GM19463 (cell line): Measurements from ENCODE around the gene TMEM129.
"Not testable (repeated sequence)": the region's sequence is repeated elsewhere in the genome, so short reads cannot be mapped to it uniquely, and the experiment has no call there.

Experiments used
- ATAC-seq: cut with Tn5 transposase; IDR thresholded peaks from one replicate; pipeline ENCODE4 v1.9.1; 2021; ENCODE audit warnings: mild to moderate bottlenecking, moderate library complexity; ENCODE audit not compliant: unreplicated experiment

Gene TMEM129

DNA sequence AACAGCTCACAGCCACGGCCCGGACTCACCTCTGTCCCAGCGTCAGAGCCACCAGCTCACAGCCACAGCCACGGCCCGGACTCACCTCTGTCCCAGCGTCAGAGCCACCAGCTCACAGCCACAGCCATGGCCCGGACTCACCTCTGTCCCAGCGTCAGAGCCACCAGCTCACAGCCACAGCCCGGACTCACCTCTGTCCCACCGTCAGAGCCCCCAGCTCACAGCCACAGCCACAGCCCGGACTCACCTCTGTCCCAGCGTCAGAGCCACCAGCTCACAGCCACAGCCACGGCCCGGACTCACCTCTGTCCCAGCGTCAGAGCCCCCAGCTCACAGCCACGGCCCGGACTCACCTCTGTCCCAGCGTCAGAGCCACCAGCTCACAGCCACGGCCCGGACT, 50.1 kb downstream of the TMEM129 start:
- not testable (repeated sequence) for ATAC-seq

DNA sequence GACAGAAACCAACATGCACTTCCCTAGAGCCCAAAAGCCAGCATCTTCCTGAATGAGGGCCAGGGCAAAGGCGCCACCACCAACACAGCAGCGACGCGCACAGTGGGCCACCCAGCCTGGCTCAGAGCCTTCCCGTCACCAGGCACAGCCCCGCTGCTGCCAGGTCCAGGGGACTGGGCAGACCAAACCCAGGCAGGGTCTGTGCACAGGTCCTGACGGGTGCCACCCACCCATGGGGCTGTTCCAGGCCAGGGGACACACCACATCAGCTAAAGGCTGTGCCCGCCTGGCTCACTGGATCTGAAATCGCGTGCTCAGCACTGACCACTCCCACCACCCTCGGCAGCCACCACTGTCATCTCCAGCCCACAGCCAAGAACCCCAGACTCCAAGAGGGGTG, 50.8 kb downstream of the TMEM129 start:
- no peak for ATAC-seq

DNA sequence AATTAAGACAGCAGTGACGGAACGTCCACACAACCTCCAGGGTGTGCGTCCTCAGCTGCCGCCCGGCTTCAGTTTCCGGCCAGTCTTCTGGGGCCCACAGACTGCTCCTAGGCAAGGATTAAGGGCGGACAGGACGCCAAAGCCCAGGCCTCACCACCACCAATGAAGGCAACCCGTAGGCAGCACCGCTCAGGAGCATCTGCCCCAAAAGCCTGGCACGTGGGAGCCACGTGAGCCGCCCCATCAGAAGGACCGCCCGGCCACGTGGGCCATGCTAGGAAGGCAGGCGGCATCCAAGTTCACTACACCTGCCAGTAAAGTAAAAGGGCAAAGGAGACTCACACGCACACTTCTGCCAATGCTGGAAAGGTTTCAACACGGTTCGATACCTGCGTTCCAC, 51.3 kb downstream of the TMEM129 start:
- ATAC-seq, result no peak

DNA sequence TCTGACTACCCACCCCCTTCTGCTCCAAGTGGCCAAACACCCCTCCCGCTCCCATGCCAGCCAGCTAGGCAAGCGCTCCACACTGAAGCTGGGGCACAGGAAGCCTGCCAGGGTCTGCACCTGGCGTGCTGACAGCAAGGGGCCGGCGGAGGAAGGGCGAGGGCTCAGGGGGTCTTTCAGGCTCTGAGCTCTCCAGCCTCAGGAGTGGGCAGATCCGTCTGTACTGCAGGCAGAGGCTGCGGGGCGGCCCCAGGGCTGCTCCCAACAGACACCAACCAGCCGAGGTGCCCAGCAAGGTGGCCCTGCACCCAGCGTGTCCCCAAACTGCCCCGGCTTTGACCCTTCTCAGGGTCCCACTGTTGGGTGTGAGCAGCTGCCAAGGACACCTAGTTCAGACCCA, 51.9 kb downstream of the TMEM129 start:
- ATAC-seq, result no peak

DNA sequence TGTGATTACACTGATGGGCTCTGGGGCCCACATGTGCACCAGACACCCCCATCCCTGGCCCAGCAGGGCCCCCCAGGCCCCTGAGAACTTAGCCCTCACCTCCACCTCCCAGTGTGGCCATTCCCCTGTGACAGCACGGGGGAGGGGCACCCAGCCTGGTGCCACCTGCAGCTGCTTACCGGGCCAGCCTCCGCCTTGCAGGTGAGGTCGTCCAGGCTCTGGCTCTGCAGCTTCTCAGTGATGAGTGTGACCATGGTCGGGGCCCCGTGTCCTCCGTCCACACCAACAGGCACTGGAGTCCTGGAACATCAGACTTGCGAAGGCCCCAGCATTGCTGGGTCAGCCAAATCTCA, 52.7 kb downstream of the TMEM129 start:
- ATAC-seq, result no peak

DNA sequence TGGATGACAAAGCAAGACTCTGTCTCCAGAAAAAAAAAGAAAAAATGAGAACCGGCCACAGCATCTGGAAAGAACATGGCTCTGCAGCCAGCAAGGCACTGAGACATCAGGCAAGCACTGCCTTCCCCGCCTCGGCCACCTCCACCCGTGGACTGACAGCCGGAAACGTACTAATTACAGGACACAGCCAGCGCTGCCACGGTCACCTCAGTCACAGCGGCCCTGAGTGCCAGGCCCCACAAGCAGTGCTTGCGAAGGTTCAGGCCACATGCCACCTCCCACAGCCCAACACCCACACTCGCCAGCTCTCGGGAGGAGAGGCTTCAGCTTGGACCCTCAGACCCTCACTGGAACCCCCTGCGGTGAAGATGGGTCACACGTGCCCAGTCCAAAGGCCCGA, 53.9 kb downstream of the TMEM129 start:
- ATAC-seq, result no peak

DNA sequence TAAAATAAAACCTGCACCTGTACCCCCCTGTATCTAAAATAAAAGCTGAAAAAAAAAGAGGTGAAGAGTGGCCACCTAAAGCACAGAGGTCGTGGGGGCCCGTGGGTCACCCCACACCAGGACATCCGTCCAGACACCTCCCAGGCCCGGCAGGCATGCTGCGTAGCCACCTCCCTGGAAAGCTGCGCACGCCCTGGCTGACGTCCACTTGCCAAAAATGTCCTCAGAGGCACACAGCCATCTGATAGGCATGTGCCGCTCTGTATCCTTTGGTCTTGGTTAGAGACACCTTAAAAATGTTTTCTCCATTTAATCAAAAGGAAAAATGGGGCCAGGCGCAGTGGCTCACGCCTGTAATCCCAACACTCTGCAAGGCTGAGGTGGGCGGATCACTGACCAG, 54.7 kb downstream of the TMEM129 start:
- ATAC-seq, result no peak
